GM18861 (cell line): ENCODE measurements around the gene GATA3.

Source experiments
- ATAC-seq: cut with Tn5 transposase; IDR thresholded peaks from one replicate; pipeline ENCODE4 v1.9.1; 2021; ENCODE audit not compliant: unreplicated experiment

GATA3 gene

GRCh38 chr10:8063128-8063908 lies 8.8 kb downstream of the GATA3 start:
- ATAC-seq: no peak

- ATAC-seq: no peak
Observed at GRCh38 chr10:8063935-8064334, 9.4 kb downstream of the GATA3 start.

- no peak for ATAC-seq
Observed at GRCh38 chr10:8064436-8064835, 9.9 kb downstream of the GATA3 start.

GRCh38 chr10:8065651-8066050 lies 11.2 kb downstream of the GATA3 start:
- no peak for ATAC-seq

GRCh38 chr10:8066124-8066523 lies 11.6 kb downstream of the GATA3 start:
- no peak for ATAC-seq

- no peak for ATAC-seq
Observed at GRCh38 chr10:8066797-8067196, 12.3 kb downstream of the GATA3 start.

GRCh38 chr10:8069108-8069507 lies 14.6 kb downstream of the GATA3 start:
- no peak for ATAC-seq

GRCh38 chr10:8069627-8070026 lies 15.1 kb downstream of the GATA3 start:
- no peak for ATAC-seq

- no peak for ATAC-seq
Observed at GRCh38 chr10:8070440-8070839, 16.0 kb downstream of the GATA3 start.

- ATAC-seq: no peak
Observed at GRCh38 chr10:8071006-8071405, 16.5 kb downstream of the GATA3 start.

- ATAC-seq: no peak
Observed at GRCh38 chr10:8071666-8072065, 17.2 kb downstream of the GATA3 start.

GRCh38 chr10:8072211-8072610 lies 17.7 kb downstream of the GATA3 start:
- no peak for ATAC-seq

GRCh38 chr10:8073691-8074416 lies 19.4 kb downstream of the GATA3 start:
- ATAC-seq: no peak

- no peak for ATAC-seq
Observed at GRCh38 chr10:8074881-8075280, 20.4 kb downstream of the GATA3 start.

- ATAC-seq: no peak
Observed at GRCh38 chr10:8075282-8076260, 21.1 kb downstream of the GATA3 start.

- no peak for ATAC-seq
Observed at GRCh38 chr10:8076933-8077332, 22.4 kb downstream of the GATA3 start.

- ATAC-seq: no peak
Observed at GRCh38 chr10:8078027-8078426, 23.5 kb downstream of the GATA3 start.

GRCh38 chr10:8079126-8079525 lies 24.6 kb downstream of the GATA3 start:
- no peak for ATAC-seq

- no peak for ATAC-seq
Observed at GRCh38 chr10:8084799-8085198, 30.3 kb downstream of the GATA3 start.

GRCh38 chr10:8085251-8085650 lies 30.8 kb downstream of the GATA3 start:
- ATAC-seq: no peak

GRCh38 chr10:8086315-8086714 lies 31.8 kb downstream of the GATA3 start:
- ATAC-seq: no peak
